Natural killer cell (primary cell): ENCODE measurements around the gene VPS13D. TPM values are rescaled to one million over a fixed set of nuclear protein-coding genes. Genes with fewer than 3 reads are reported as not detected.

Source experiments
- ATAC-seq, 3 donors: fragments of 150-1000 bp in 2 of 3; fragments of 200-7000 bp in 1 of 3; cut with Tn5 transposase; 1 replicate in 1 of 3; 2 replicates in 2 of 3; pipeline ENCODE4 v1.10.0; 2021; ENCODE audit warnings: mild to moderate bottlenecking in 2 of 3, moderate library complexity in 2 of 3
- DNase-seq, 2 donors: peaks; one replicate each; pipeline versions ENCODE4 v3.0.0 to v3.0.0-alpha.2; 2013 to 2021; ENCODE audit warnings: mixed read lengths in 1 of 2
- H3K27ac ChIP-seq: one replicate; pipeline ENCODE4 v1.5.1; 2013; ENCODE audit warnings: mild to moderate bottlenecking, low read length
- H3K27me3 ChIP-seq: one replicate; pipeline ENCODE4 v1.6.1; 2013; ENCODE audit warnings: low read length; ENCODE audit not compliant: control insufficient read depth, insufficient read depth
- H3K36me3 ChIP-seq: one replicate; pipeline ENCODE4 v1.6.1; 2013; ENCODE audit warnings: low read length; ENCODE audit not compliant: control insufficient read depth, insufficient read depth
- H3K4me1 ChIP-seq: one replicate; pipeline ENCODE4 v1.6.1; 2013; ENCODE audit warnings: low read length; ENCODE audit not compliant: control insufficient read depth, insufficient read depth
- H3K4me3 ChIP-seq: one replicate; pipeline ENCODE4 v1.5.1; 2013; ENCODE audit warnings: low read length
- H3K9me3 ChIP-seq: one replicate; pipeline ENCODE4 v1.6.1; 2013; ENCODE audit warnings: low read length; ENCODE audit not compliant: control insufficient read depth, insufficient read depth
- H3K27ac Mint-ChIP-seq, 2 donors: one replicate each; pipeline ENCODE4 v1.8.0; 2022; ENCODE audit warnings: mild to moderate bottlenecking in 2 of 2, mixed read lengths in 2 of 2, moderate library complexity in 1 of 2
- H3K27me3 Mint-ChIP-seq, 2 donors: one replicate each; pipeline ENCODE4 v1.8.0; 2022; ENCODE audit warnings: low read depth in 2 of 2, mixed read lengths in 2 of 2
- H3K36me3 Mint-ChIP-seq: one replicate; pipeline ENCODE4 v1.8.0; 2022; ENCODE audit warnings: mixed read lengths
- H3K4me1 Mint-ChIP-seq, 2 donors: one replicate each; pipeline ENCODE4 v1.8.0; 2022; ENCODE audit warnings: mixed read lengths in 2 of 2
- H3K4me3 Mint-ChIP-seq: one replicate; pipeline ENCODE4 v1.8.0; 2022; ENCODE audit warnings: mild to moderate bottlenecking, moderate library complexity, mixed read lengths
- H3K9me3 Mint-ChIP-seq, 2 donors: one replicate each; pipeline ENCODE4 v1.8.0; 2022; ENCODE audit warnings: mixed read lengths in 2 of 2
- WGBS: methylation state at CpG from one replicate; pipeline ENCODE4 v1.1.7; 2013; ENCODE audit warnings: missing lambda C conversion rate; ENCODE audit not compliant: insufficient coverage; 5-methylcytosine and 5-hydroxymethylcytosine counted together
- intact Hi-C: fragments of 100-400 bp; cut with micrococcal nuclease; formaldehyde crosslinking; loops from one replicate; pipeline ENCODE4 v1.14.2; 2022
- total RNA-seq, 4 donors: library from RNA; stranded (reverse); fragments of 120-200 nt in 1 of 4; gene quantifications; one replicate each; pipeline versions ENCODE4 v1.2.3 to v1.2.4, GENCODE V29; 2013 to 2022
- TF ChIP-seq, protein P1 (sequence below): fragments of 200-600 bp; IDR thresholded peaks from one replicate; pipeline ENCODE4 v1.8.0; 2022; ENCODE audit warnings: antibody characterized with exemption

The VPS13D gene
- total RNA-seq, 3 donors from 2014 or later (not counting 1 experiment from before 2014, with no cell fraction given), result 66.3 to 94.0 (median 81.7) TPM

GRCh38 chr1:12524266-12524665, 294.4 kb downstream of the VPS13D start:
- H3K9me3 ChIP-seq, result no peaks in the 10 kb centered on the region
- Mint-ChIP-seq H3K4me1 (peaks cover 0 to 14% of the 10 kb centered on the region in 2 donors), H3K27me3 (no peaks in the 10 kb centered on the region), H3K36me3 (no peaks in the 10 kb centered on the region), H3K4me3 (no peak overlapping the region), H3K27ac (no peak overlapping the region), H3K9me3 (no peaks in the 10 kb centered on the region)
- H3K27ac ChIP-seq, result no peak overlapping the region
- no peak for ATAC-seq
- no peaks in the 10 kb centered on the region for H3K36me3 ChIP-seq
- 86% methylated on average over 1 of the region's 2 CpGs for WGBS
- no peak for DNase-seq
- TF ChIP-seq, protein P1, sequence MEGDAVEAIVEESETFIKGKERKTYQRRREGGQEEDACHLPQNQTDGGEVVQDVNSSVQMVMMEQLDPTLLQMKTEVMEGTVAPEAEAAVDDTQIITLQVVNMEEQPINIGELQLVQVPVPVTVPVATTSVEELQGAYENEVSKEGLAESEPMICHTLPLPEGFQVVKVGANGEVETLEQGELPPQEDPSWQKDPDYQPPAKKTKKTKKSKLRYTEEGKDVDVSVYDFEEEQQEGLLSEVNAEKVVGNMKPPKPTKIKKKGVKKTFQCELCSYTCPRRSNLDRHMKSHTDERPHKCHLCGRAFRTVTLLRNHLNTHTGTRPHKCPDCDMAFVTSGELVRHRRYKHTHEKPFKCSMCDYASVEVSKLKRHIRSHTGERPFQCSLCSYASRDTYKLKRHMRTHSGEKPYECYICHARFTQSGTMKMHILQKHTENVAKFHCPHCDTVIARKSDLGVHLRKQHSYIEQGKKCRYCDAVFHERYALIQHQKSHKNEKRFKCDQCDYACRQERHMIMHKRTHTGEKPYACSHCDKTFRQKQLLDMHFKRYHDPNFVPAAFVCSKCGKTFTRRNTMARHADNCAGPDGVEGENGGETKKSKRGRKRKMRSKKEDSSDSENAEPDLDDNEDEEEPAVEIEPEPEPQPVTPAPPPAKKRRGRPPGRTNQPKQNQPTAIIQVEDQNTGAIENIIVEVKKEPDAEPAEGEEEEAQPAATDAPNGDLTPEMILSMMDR, result no peak
- intact Hi-C loops, result no loop called here
- no peak overlapping the region for H3K4me3 ChIP-seq
- peaks cover 2% of the 10 kb centered on the region for H3K4me1 ChIP-seq
- H3K27me3 ChIP-seq, result no peaks in the 10 kb centered on the region

DNA sequence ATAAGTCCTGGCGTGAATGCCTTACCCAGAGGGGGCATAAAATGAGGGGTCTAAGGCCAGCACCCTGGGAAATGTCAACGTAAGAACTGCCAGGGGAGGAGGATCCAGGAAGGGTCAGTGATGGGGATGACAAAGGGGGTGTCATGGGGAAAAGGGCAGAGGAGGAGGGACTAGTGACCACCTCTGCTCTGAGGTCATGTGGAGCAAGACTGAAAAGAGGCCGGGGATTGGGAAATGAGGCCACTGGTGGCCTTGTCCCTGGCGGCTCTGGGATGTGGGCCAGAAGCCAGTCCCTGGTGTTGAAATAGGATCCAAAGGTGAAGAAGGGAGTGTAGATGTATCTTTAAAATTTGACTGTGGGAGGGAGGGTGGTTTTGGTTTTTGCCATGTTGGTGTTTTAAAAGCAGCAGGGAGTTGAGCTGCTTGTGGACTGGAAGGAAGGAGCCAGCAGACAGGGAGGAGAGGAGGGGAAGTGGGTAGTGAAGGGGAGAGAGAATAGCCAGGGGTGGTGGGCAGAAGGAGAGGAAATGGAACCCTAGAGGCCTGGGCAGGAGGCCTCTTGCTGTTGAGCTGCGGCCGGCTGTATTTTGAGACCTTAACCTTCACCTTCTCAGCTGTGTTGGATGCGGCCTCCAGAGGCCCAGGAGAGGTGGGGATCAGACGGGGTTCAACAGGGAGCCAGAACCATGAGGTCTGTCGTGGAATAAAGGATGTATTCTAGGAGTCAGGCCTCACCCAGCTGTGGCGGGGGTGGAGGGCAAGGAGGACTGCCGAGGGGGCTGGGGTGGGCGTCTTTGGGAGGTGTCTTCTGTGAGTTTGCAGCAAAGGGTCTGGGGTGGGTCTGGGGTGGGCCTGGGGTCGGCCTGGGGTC, 295.7 kb downstream of the VPS13D start:
- DNase-seq (no peak), ATAC-seq (no peak)
- Histone ChIP-seq H3K36me3 (no peaks in the 10 kb centered on the region), H3K4me3 (no peak overlapping the region), H3K4me1 (no peaks in the 10 kb centered on the region), H3K9me3 (no peaks in the 10 kb centered on the region), H3K27me3 (no peaks in the 10 kb centered on the region), H3K27ac (no peak overlapping the region)
- H3K27me3 Mint-ChIP-seq, result no peaks in the 10 kb centered on the region
- intact Hi-C loops, result no loop called here
- peaks cover 0 to 9% of the 10 kb centered on the region in 2 donors for H3K4me1 Mint-ChIP-seq
- 88% methylated on average over 12 of the region's 13 CpGs for WGBS
- H3K36me3 Mint-ChIP-seq, result no peaks in the 10 kb centered on the region
- H3K27ac Mint-ChIP-seq, result peak overlapping the region in 1 of 2 donors; percentile 49
- H3K9me3 Mint-ChIP-seq, result no peaks in the 10 kb centered on the region
- TF ChIP-seq, protein P1, result no peak
- H3K4me3 Mint-ChIP-seq, result no peak overlapping the region

DNA sequence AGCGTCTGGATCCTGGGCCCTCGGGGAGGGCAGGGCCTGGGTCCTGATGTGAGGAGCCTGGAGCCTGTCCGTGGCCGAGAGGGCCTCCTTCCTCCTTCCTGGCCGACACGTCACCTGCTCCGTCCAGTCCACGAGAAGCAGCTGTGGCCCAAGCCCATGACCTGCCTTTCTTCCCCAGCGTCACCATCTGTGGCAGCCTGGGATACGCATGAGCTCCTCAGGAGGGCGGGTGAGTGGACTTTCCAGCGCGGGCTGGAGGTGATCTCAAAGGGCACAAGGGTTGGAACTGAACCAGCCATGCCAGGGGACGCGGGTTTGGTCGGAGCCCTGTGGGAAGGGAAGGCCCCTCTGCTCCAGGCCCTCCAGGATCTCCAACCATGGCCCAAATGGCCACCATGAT, 297.7 kb downstream of the VPS13D start:
- TF ChIP-seq, protein P1, result no peak
- no peak overlapping the region for H3K27ac Mint-ChIP-seq
- Histone ChIP-seq H3K27ac (no peak overlapping the region), H3K36me3 (no peaks in the 10 kb centered on the region), H3K4me1 (no peaks in the 10 kb centered on the region), H3K27me3 (no peaks in the 10 kb centered on the region), H3K9me3 (no peaks in the 10 kb centered on the region), H3K4me3 (no peak overlapping the region)
- H3K9me3 Mint-ChIP-seq, result no peaks in the 10 kb centered on the region
- H3K4me3 Mint-ChIP-seq, result no peak overlapping the region
- 94% methylated on average over 16 of the region's 16 CpGs for WGBS
- DNase-seq (no peak), ATAC-seq (no peak)
- H3K36me3 Mint-ChIP-seq, result no peaks in the 10 kb centered on the region
- H3K4me1 Mint-ChIP-seq, result peaks cover 0 to 9% of the 10 kb centered on the region in 2 donors
- H3K27me3 Mint-ChIP-seq, result no peaks in the 10 kb centered on the region
- intact Hi-C loops, result no loop called here
